WTC11 (cell line): ENCODE data around the gene UCKL1.

Experiments
- JUN ChIP-seq: sonication (generic); formaldehyde crosslinking; IDR thresholded peaks from 2 replicates; pipeline ENCODE4 v1.8.0; 2023; ENCODE audit warnings: mild to moderate bottlenecking, missing genetic modification reagents
- SP1 ChIP-seq: sonication (generic); formaldehyde crosslinking; conservative IDR thresholded peaks from 2 replicates; pipeline ENCODE4 v1.8.1; 2022; ENCODE audit warnings: missing genetic modification reagents
- ZNF232 ChIP-seq: sonication (generic); formaldehyde crosslinking; IDR thresholded peaks from 2 replicates; pipeline ENCODE4 v1.8.0; 2022; ENCODE audit warnings: mild to moderate bottlenecking, missing genetic modification reagents

GRCh38 chr20:63963784-63964301 lies 7.6 kb upstream of the UCKL1 start:
- TF ChIP-seq JUN (no peak), SP1 (CRISPR knock-in tag) (no peak), ZNF232 (CRISPR knock-in tag) (no peak)
